BLaER1 treated with 17β-estradiol and CSF1 and Interleukin-3, amounts not matched to agents 10 nM and 100 nM (cell line): ENCODE results near the gene MTMR2.

Experiments used
- H3K27ac ChIP-seq, 11 experiments: shearing (Covaris generic); formaldehyde crosslinking; 2 replicates each; pipeline ENCODE4 v1.8.1; 2022
- H3K27me3 ChIP-seq, 11 experiments: shearing (Covaris generic); formaldehyde crosslinking; 2 replicates each; pipeline ENCODE4 v1.8.1; 2022
- H3K36me3 ChIP-seq, 11 experiments: shearing (Covaris generic); formaldehyde crosslinking; 2 replicates each; pipeline ENCODE4 v1.8.1; 2022
- H3K4me1 ChIP-seq, 10 experiments: shearing (Covaris generic); formaldehyde crosslinking; 2 replicates each; pipeline ENCODE4 v1.8.1; 2022
- H3K4me2 ChIP-seq, 11 experiments: shearing (Covaris generic); formaldehyde crosslinking; 2 replicates each; pipeline ENCODE4 v1.8.1; 2022
- H3K4me3 ChIP-seq, 10 experiments: shearing (Covaris generic); formaldehyde crosslinking; 2 replicates each; pipeline ENCODE4 v1.8.1; 2022
- H3K9ac ChIP-seq, 11 experiments: shearing (Covaris generic); formaldehyde crosslinking; 2 replicates each; pipeline ENCODE4 v1.8.1; 2022
- H3K9me3 ChIP-seq, 11 experiments: shearing (Covaris generic); formaldehyde crosslinking; replicated peaks in 1 of 11; 2 replicates each; pipeline ENCODE4 v1.8.1; 2022
- H4K20me1 ChIP-seq, 11 experiments: shearing (Covaris generic); formaldehyde crosslinking; 2 replicates each; pipeline ENCODE4 v1.8.1; 2022
- Cebpa-rat ChIP-seq, 11 experiments: shearing (Covaris generic); IDR thresholded peaks; 2 replicates each; pipeline ENCODE4 v1.8.1; 2022

The MTMR2 gene

DNA sequence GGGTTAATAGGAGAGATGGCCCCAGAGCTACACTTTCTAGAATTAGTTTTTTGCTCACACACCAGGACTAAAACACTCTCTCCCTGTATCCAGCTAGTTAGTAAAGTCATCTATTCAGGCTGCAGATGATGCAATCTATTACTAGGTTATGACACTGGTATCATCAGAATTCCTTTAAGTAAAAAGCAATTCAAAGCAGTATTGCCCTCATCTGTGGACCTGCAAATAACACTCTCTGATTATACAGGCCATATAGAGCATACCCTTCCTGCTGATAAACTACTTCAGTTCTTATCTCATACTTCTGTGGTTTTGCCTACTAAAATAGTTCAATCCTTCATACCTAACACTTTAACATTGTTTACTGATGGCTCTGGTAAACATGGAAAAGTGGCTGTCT lies 13.5 kb upstream of the MTMR2 start:
- Histone ChIP-seq H3K9me3 (no peaks in the 10 kb centered on the region; a peak in 1 of 22 replicates), H3K27ac (no peak overlapping the region), H3K36me3 (no peaks in the 10 kb centered on the region), H4K20me1 (no peaks in the 10 kb centered on the region), H3K27me3 (no peaks in the 10 kb centered on the region), H3K9ac (no peak overlapping the region), H3K4me1 (no peaks in the 10 kb centered on the region), H3K4me3 (no peak overlapping the region), H3K4me2 (no peak overlapping the region)
- no peak for TF ChIP-seq Cebpa-rat (IDR thresholded peaks at IDR 0.05)

DNA sequence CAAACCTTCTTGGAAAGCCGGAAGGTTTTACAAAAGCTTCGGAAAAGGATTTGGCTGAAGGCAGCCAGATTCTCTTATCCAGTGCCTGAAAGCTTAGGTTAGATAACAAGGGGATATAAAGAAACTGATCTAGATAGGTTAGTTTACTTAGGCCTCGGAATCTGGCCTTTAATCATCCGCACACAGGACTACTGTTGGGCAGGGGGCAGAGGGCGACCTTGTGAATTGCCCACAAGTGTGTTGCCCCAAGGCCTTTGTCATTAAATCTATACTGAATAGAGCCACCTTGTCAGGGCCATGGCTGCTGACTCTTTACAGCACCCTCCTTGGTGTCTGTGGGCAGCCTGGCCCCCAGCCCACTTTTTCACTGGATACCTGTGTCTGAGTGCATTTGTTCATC lies 9.7 kb upstream of the MTMR2 start:
- TF ChIP-seq Cebpa-rat (IDR thresholded peaks at IDR 0.05): no peak
- no peaks in the 10 kb centered on the region for H3K36me3 ChIP-seq

DNA sequence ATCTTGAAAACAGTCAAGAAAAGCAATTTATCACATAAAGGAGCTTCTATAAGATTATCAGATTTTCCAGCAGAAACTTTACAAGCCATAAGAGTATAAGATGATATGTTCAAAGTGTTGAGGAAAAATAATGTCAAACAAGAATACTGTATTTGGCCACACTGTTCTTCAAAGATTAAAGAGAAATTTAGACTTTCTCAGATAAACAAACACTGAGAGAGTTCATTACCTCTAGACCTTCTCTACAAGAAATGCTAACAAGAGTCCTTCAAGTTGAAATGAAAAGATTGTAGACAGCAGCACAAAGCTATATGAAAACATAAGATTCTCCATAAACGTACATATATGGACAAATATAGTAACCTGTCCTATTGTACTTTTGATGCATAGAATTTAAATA lies 8.0 kb upstream of the MTMR2 start:
- TF ChIP-seq Cebpa-rat (IDR thresholded peaks at IDR 0.05): no peak
- H3K9me3 ChIP-seq: peaks cover 9 to 25% (median 19%) of the 10 kb centered on the region in 11 experiments; a peak in 21 of 22 replicates

More for the DNA sequence above, 9.7 kb upstream of the MTMR2 start:
- Histone ChIP-seq H3K4me3 (no peak overlapping the region), H3K9me3 (peaks cover 9 to 25% (median 19%) of the 10 kb centered on the region in 11 experiments; a peak in 21 of 22 replicates), H3K27me3 (no peaks in the 10 kb centered on the region), H3K4me2 (no peak overlapping the region), H3K27ac (no peak overlapping the region), H3K4me1 (no peaks in the 10 kb centered on the region), H4K20me1 (no peaks in the 10 kb centered on the region), H3K9ac (no peak overlapping the region)

DNA sequence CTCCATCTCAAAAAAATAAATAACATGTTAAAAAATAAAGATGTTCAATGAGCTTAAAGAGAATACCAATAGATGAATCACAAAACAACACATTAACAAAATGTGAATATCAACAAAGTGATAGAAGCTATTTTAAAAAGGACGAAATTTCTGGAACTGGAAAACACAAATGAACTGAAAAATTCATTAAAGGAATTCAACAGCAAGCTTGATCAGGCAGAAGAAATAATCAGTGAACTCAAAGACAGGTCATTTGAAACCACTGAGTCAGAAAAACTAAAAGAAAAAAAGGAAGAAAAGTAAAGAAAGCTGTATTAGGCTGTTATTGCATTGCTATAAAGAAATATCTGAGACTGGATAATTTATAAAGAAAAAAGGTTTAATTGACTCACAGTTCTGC lies 7.0 kb upstream of the MTMR2 start:
- Histone ChIP-seq H3K9me3 (peaks cover 9 to 25% (median 19%) of the 10 kb centered on the region in 11 experiments; a peak in 21 of 22 replicates), H3K27me3 (no peaks in the 10 kb centered on the region)
- no peak for TF ChIP-seq Cebpa-rat (IDR thresholded peaks at IDR 0.05)

More for the DNA sequence above, 8.0 kb upstream of the MTMR2 start:
- H3K9ac ChIP-seq: no peak overlapping the region
- H3K4me3 ChIP-seq: no peak overlapping the region
- H3K27me3 ChIP-seq: no peaks in the 10 kb centered on the region
- no peaks in the 10 kb centered on the region for H3K4me1 ChIP-seq
- H3K4me2 ChIP-seq: no peak overlapping the region
- H3K36me3 ChIP-seq: no peaks in the 10 kb centered on the region
- H3K27ac ChIP-seq: no peak overlapping the region
- H4K20me1 ChIP-seq: no peaks in the 10 kb centered on the region

DNA sequence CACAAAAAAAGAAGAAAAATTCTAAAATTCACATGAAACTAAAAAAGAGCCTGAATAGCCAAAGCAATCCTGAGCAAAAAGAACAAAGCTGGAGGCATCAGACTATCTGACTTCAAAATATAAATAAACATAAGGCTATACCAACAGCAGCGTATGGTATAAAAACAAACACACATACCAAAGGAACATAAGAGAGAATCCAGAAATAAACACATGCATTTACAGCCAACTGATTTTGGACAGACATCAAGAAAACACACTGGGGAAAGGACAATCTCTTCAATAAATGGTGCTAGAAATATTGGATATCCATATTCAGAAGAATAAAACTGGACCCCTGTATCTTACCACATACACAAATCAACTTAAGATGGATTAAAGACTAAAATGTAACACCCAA lies 2.8 kb upstream of the MTMR2 start:
- H3K27me3 ChIP-seq: no peaks in the 10 kb centered on the region
- H3K9ac ChIP-seq: no peak overlapping the region
- H3K4me3 ChIP-seq: no peak overlapping the region
- no peak for TF ChIP-seq Cebpa-rat (IDR thresholded peaks at IDR 0.05)
- peaks cover 7 to 22% (median 17%) of the 10 kb centered on the region in 11 experiments; a peak in 21 of 22 replicates for H3K9me3 ChIP-seq
- peaks cover 15 to 30% (median 25%) of the 10 kb centered on the region in 10 experiments for H3K4me1 ChIP-seq
- no peak overlapping the region for H3K4me2 ChIP-seq
- H4K20me1 ChIP-seq: no peaks in the 10 kb centered on the region
- H3K36me3 ChIP-seq: no peaks in the 10 kb centered on the region
- H3K27ac ChIP-seq: no peak overlapping the region

More for the DNA sequence above, 7.0 kb upstream of the MTMR2 start:
- Histone ChIP-seq H3K4me2 (no peak overlapping the region), H3K9ac (no peak overlapping the region), H3K27ac (no peak overlapping the region), H3K4me3 (no peak overlapping the region), H3K4me1 (no peaks in the 10 kb centered on the region), H3K36me3 (no peaks in the 10 kb centered on the region), H4K20me1 (no peaks in the 10 kb centered on the region)

DNA sequence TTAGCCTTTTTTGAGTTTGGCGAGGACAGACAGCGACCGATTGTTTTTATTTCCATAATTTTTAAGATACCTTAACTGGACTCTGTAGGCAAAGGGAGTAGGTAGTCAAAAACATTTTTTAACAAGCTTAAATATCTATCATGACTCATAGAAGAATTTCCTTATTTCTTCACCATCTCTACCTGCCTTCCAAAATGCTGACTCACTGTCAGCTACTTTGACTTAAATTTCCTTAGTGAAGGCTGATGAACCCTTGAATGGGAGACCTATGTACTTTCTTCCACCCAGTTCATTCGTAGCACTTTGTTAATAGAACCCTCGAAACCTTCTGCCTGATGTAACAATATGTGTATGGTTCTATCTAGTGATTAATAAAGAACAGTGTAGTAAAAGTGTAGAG lies 1.1 kb upstream of the MTMR2 start:
- Histone ChIP-seq H3K36me3 (no peaks in the 10 kb centered on the region), H3K27ac (peak overlapping the region in 3 of 11 experiments; percentile 9 to 89 (median 85); a peak in 4 of 22 replicates), H4K20me1 (no peaks in the 10 kb centered on the region), H3K4me1 (peaks cover 15 to 33% (median 26%) of the 10 kb centered on the region in 10 experiments), H3K4me2 (peak overlapping the region; percentile 79 to 96 (median 87); a peak in 21 of 22 replicates), H3K4me3 (peak overlapping the region; percentile 71 to 94 (median 83); a peak in 17 of 20 replicates), H3K9ac (peak overlapping the region in 6 of 11 experiments; percentile 29 to 92 (median 90); a peak in 5 of 22 replicates), H3K9me3 (peaks cover 0 to 5% (median 0%) of the 10 kb centered on the region in 11 experiments; a peak in 4 of 22 replicates), H3K27me3 (no peaks in the 10 kb centered on the region)
- no peak for TF ChIP-seq Cebpa-rat (IDR thresholded peaks at IDR 0.05)

DNA sequence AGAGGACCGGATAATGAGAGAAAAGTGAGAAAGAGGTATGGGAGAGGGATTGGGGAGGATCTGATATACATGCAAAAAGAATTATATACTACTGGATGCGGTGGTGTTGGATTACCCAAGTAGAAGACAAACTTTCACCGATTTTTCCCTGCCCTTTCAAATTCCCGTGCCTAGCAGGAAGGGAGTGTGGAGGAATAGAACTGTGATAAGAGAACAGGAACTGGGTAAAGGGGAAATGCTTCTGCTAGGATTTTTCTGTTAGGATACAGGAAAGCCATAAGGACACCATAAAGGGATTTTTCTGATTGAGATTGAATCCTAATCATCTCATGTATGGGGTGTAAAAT lies 480 bp upstream of the MTMR2 start:
- peak overlapping the region; percentile 80 to 92 (median 86) for H3K27ac ChIP-seq
- H3K9me3 ChIP-seq: no peaks in the 10 kb centered on the region
- H3K4me1 ChIP-seq: peaks cover 15 to 33% (median 26%) of the 10 kb centered on the region in 10 experiments
- H3K4me2 ChIP-seq: peak overlapping the region; percentile 79 to 96 (median 87)
- no peak for TF ChIP-seq Cebpa-rat (IDR thresholded peaks at IDR 0.05)
- peak overlapping the region; percentile 71 to 94 (median 83) for H3K4me3 ChIP-seq
- H3K27me3 ChIP-seq: no peaks in the 10 kb centered on the region
- peak overlapping the region; percentile 79 to 92 (median 90) for H3K9ac ChIP-seq
- no peaks in the 10 kb centered on the region for H3K36me3 ChIP-seq
- H4K20me1 ChIP-seq: no peaks in the 10 kb centered on the region

DNA sequence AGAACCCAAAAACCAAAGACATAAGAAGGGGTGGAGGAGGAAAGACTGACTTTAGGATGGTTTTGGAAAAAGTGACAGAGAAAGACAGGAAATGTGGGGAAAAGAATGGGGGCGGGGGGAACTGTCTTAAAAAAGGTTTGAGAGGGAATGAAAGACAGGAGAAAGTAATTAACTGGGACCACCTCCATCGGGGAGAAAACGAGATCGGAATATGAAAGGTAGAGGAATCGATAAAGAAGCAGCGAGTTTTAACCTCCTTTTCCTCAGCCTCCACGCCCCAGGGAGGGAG lies 524 bp downstream of the MTMR2 start:
- Histone ChIP-seq H3K9me3 (no peaks in the 10 kb centered on the region), H4K20me1 (peaks cover 0 to 5% (median 0%) of the 10 kb centered on the region in 11 experiments; a peak in 1 of 22 replicates), H3K4me3 (peak overlapping the region; percentile 71 to 94 (median 83)), H3K27ac (peak overlapping the region; percentile 80 to 92 (median 86)), H3K9ac (peak overlapping the region; percentile 79 to 92 (median 90)), H3K4me1 (peaks cover 15 to 33% (median 26%) of the 10 kb centered on the region in 10 experiments), H3K36me3 (no peaks in the 10 kb centered on the region), H3K4me2 (peak overlapping the region; percentile 79 to 96 (median 87)), H3K27me3 (no peaks in the 10 kb centered on the region)
- TF ChIP-seq Cebpa-rat (IDR thresholded peaks at IDR 0.05): no peak

DNA sequence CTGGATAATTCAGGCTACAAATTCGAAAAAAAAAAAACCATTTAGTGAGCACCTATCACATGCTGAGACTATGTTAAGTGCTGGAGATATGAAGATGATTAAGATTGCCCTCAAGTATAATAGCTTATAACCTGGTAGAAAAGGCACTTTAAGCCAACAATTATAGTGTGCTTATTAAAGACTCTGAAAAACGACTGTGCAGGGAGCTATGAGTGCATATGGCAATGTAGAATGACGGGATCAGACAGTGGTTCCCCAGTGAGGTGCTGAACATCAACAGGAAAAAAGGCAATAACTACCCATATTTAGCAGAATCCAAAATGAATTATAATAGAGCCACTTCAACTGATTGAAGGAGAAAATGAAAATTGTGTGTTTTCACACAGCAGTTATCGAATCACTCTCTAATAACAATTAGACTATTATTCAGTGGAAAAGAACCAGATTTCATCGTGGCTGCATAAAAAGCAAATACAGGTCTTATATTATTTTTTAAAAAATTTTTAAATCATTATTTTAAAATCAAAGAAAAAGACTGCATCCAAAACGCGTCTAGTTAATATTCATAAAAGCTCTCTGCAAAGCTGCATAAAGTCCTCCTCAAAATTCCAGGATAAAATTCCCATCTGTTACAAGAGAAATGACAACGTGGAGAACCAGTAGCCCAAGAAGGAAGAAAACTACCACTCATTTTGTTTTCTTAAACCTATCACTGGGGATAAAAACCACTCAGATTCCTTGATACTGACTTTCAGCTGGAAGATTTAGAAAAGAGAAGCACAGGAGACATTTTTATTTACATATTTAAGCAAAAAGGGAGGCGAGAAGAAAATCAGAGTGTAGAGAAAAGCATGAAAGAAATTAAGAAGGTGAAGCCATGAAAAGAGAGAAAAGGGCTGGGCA lies 1.1 kb downstream of the MTMR2 start:
- Histone ChIP-seq H3K27me3 (no peaks in the 10 kb centered on the region), H3K4me1 (peaks cover 15 to 33% (median 26%) of the 10 kb centered on the region in 10 experiments), H3K27ac (peak overlapping the region; percentile 80 to 92 (median 86); a peak in 21 of 22 replicates), H4K20me1 (peaks cover 0 to 5% (median 0%) of the 10 kb centered on the region in 11 experiments; a peak in 1 of 22 replicates), H3K4me3 (peak overlapping the region; percentile 71 to 94 (median 83)), H3K9me3 (no peaks in the 10 kb centered on the region), H3K4me2 (peak overlapping the region; percentile 79 to 96 (median 87)), H3K36me3 (no peaks in the 10 kb centered on the region), H3K9ac (peak overlapping the region; percentile 79 to 92 (median 90))
- TF ChIP-seq Cebpa-rat (IDR thresholded peaks at IDR 0.05): no peak
